Measurements from ENCODE around the gene NARF. TPM values are rescaled to one million over a fixed set of nuclear protein-coding genes. Genes with fewer than 3 reads are reported as not detected.

Gene NARF
- polyA plus RNA-seq, 1 of the 3 experiments (the other 2 are of a cell fraction) = 128 TPM

DNA sequence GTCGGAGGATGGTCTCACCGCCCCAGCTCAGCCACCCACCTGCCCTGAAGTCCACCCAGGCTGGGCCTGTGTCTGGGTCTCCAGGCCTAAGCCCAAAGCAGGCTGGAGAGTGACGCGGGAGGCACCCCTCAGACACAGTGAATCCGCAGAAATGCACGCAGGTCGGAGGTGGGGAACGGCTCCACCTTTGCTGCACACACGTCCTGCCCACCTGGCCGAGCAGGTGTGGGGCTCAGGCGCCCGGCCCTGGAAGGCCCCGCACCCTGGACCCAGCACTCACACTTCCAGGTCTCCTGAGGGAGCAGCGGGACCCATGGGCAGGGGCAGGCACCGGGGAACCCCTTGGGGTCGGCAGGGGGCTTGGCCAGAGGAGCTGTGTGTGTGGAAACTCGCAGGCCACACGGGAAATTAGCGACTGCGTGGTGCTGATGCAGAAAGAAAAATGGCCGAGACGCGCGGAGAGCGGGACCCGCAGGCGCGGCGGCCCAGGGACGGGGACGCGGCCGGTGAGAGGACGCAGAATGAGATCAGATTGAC, 18.6 kb upstream of the NARF start:
- H3K27ac ChIP-seq (ENCODE audit: low read depth in 2 of 2, low read length in 1 of 2) = no peak overlapping the region
- peaks cover 5% of the 10 kb centered on the region; the same call in 1 of the 2 replicates for H3K79me2 ChIP-seq (ENCODE audit: insufficient read depth)
- no peaks in the 10 kb centered on the region for H3K27me3 ChIP-seq (ENCODE audit: insufficient read depth)
- no peak overlapping the region for H3K9ac ChIP-seq
- peak; percentile 55 for DNase-seq
- no peak overlapping the region for H2AFZ ChIP-seq (ENCODE audit: low read depth)
- no peaks in the 10 kb centered on the region for H3K9me3 ChIP-seq
- peaks cover 12% of the 10 kb centered on the region for H3F3A ChIP-seq (replicated peaks; ENCODE audit: insufficient read depth)
- no peak overlapping the region for H3K4me2 ChIP-seq
- CTCF ChIA-PET = interaction anchor here (0.8 to 1.6 kb wide), 2 partner anchors 12 to 25 kb away, joined by 3 read pairs; no protein-coding TSS in a partner anchor
- H4K20me1 ChIP-seq (ENCODE audit: insufficient read depth) = peaks cover 13% of the 10 kb centered on the region; the same call in 1 of the 2 replicates
- WGBS (ENCODE audit: low lambda C conversion rate) = 98% methylated on average over 25 of the region's 34 CpGs
- H3K9me2 ChIP-seq = no peaks in the 10 kb centered on the region
- POLR2A ChIA-PET = no interaction called here
- peaks cover 0 to 3% of the 10 kb centered on the region in 2 experiments; a peak in 1 of 4 replicates for H3K4me1 ChIP-seq (ENCODE audit: control insufficient read depth in 1 of 2, insufficient read depth in 2 of 2, low read depth in 1 of 2, low read length in 1 of 2)
- H3K4me3 ChIP-seq (ENCODE audit: low read depth in 2 of 2, low read length in 1 of 2) = no peak overlapping the region
- TF ChIP-seq MEF2A (IDR thresholded peaks at IDR 0.05; ENCODE audit: borderline replicate concordance, low read depth) = no peak
- no peak for TF ChIP-seq TEAD4 (IDR thresholded peaks at IDR 0.05; ENCODE audit: borderline replicate concordance, insufficient read depth)
- TF ChIP-seq, protein P1, sequence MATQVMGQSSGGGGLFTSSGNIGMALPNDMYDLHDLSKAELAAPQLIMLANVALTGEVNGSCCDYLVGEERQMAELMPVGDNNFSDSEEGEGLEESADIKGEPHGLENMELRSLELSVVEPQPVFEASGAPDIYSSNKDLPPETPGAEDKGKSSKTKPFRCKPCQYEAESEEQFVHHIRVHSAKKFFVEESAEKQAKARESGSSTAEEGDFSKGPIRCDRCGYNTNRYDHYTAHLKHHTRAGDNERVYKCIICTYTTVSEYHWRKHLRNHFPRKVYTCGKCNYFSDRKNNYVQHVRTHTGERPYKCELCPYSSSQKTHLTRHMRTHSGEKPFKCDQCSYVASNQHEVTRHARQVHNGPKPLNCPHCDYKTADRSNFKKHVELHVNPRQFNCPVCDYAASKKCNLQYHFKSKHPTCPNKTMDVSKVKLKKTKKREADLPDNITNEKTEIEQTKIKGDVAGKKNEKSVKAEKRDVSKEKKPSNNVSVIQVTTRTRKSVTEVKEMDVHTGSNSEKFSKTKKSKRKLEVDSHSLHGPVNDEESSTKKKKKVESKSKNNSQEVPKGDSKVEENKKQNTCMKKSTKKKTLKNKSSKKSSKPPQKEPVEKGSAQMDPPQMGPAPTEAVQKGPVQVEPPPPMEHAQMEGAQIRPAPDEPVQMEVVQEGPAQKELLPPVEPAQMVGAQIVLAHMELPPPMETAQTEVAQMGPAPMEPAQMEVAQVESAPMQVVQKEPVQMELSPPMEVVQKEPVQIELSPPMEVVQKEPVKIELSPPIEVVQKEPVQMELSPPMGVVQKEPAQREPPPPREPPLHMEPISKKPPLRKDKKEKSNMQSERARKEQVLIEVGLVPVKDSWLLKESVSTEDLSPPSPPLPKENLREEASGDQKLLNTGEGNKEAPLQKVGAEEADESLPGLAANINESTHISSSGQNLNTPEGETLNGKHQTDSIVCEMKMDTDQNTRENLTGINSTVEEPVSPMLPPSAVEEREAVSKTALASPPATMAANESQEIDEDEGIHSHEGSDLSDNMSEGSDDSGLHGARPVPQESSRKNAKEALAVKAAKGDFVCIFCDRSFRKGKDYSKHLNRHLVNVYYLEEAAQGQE (IDR thresholded peaks at IDR 0.05; ENCODE audit: low read depth, low read length) = no peak
- no peak for TF ChIP-seq FOXJ3 (CRISPR knock-in tag; IDR thresholded peaks at IDR 0.05)
- TF ChIP-seq, protein P2, sequence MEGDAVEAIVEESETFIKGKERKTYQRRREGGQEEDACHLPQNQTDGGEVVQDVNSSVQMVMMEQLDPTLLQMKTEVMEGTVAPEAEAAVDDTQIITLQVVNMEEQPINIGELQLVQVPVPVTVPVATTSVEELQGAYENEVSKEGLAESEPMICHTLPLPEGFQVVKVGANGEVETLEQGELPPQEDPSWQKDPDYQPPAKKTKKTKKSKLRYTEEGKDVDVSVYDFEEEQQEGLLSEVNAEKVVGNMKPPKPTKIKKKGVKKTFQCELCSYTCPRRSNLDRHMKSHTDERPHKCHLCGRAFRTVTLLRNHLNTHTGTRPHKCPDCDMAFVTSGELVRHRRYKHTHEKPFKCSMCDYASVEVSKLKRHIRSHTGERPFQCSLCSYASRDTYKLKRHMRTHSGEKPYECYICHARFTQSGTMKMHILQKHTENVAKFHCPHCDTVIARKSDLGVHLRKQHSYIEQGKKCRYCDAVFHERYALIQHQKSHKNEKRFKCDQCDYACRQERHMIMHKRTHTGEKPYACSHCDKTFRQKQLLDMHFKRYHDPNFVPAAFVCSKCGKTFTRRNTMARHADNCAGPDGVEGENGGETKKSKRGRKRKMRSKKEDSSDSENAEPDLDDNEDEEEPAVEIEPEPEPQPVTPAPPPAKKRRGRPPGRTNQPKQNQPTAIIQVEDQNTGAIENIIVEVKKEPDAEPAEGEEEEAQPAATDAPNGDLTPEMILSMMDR (IDR thresholded peaks at IDR 0.05) = no peak
- TF ChIP-seq RAD21 (IDR thresholded peaks at IDR 0.05; ENCODE audit: low read length) = no peak
- TF ChIP-seq RFX5 (IDR thresholded peaks at IDR 0.05; ENCODE audit: low read length) = no peak
- TF ChIP-seq, protein P3, sequence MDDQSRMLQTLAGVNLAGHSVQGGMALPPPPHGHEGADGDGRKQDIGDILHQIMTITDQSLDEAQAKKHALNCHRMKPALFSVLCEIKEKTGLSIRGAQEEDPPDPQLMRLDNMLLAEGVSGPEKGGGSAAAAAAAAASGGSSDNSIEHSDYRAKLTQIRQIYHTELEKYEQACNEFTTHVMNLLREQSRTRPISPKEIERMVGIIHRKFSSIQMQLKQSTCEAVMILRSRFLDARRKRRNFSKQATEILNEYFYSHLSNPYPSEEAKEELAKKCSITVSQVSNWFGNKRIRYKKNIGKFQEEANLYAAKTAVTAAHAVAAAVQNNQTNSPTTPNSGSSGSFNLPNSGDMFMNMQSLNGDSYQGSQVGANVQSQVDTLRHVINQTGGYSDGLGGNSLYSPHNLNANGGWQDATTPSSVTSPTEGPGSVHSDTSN (IDR thresholded peaks at IDR 0.05) = no peak
- TF ChIP-seq, protein P4, sequence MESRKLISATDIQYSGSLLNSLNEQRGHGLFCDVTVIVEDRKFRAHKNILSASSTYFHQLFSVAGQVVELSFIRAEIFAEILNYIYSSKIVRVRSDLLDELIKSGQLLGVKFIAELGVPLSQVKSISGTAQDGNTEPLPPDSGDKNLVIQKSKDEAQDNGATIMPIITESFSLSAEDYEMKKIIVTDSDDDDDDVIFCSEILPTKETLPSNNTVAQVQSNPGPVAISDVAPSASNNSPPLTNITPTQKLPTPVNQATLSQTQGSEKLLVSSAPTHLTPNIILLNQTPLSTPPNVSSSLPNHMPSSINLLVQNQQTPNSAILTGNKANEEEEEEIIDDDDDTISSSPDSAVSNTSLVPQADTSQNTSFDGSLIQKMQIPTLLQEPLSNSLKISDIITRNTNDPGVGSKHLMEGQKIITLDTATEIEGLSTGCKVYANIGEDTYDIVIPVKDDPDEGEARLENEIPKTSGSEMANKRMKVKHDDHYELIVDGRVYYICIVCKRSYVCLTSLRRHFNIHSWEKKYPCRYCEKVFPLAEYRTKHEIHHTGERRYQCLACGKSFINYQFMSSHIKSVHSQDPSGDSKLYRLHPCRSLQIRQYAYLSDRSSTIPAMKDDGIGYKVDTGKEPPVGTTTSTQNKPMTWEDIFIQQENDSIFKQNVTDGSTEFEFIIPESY (IDR thresholded peaks at IDR 0.05; ENCODE audit: borderline replicate concordance, low read depth) = no peak
- no peak for TF ChIP-seq EP300 (IDR thresholded peaks at IDR 0.05; ENCODE audit: borderline replicate concordance in 1 of 2, low read depth in 1 of 2, low read length in 1 of 2)
- TF ChIP-seq FOSL2 (IDR thresholded peaks at IDR 0.05; ENCODE audit: borderline replicate concordance, low read depth) = no peak
- TF ChIP-seq TAF1 (IDR thresholded peaks at IDR 0.05; ENCODE audit: borderline replicate concordance, low read depth, low read length) = no peak
- no peak for TF ChIP-seq SMC3 (IDR thresholded peaks at IDR 0.05; ENCODE audit: low read depth, low read length)
- no peak for TF ChIP-seq GATA2 (CRISPR knock-in tag; IDR thresholded peaks at IDR 0.05)
- no peak for TF ChIP-seq RCOR1 (IDR thresholded peaks at IDR 0.05; ENCODE audit: low read length)
- peaks cover 7 to 44% of the 10 kb centered on the region in 2 experiments for H3K36me3 ChIP-seq (replicated peaks in 1 of 2; ENCODE audit: control insufficient read depth in 1 of 2, insufficient read depth in 2 of 2, low read length in 1 of 2)
